WTC11 (cell line): Measurements from ENCODE around the gene LAMC1. TPM values are rescaled to one million over a fixed set of nuclear protein-coding genes. Genes with fewer than 3 reads are reported as not detected.

ENCODE experiments used
- ATAC-seq: fragments of 200-7000 bp; cut with Tn5 transposase; 2 replicates; pipeline ENCODE4 v1.10.0; 2021; ENCODE audit warnings: mild to moderate bottlenecking, moderate library complexity
- CTCF ChIA-PET: fragments of 300-600 bp; sonication (Branson Sonifier 250); formaldehyde crosslinking; loops from one replicate; lab custom pipeline; 2021; ENCODE audit warnings: antibody characterized with exemption; lab: Charles Lee
- POLR2A ChIA-PET: fragments of 350-600 bp; sonication (Branson Sonifier 250); formaldehyde crosslinking; loops from one replicate; lab custom pipeline; 2021; ENCODE audit warnings: antibody characterized with exemption; lab: Charles Lee
- DNase-seq: peaks from one replicate; pipeline ENCODE4 v3.0.0; 2021; ENCODE audit warnings: low spot score
- H3K27ac Mint-ChIP-seq: 2 replicates; pipeline ENCODE4 v1.8.0; 2021; ENCODE audit warnings: mixed read lengths
- H3K27me3 Mint-ChIP-seq: 2 replicates; pipeline ENCODE4 v1.8.0; 2021; ENCODE audit warnings: low read depth, mild to moderate bottlenecking, moderate library complexity, mixed read lengths
- H3K36me3 Mint-ChIP-seq: 2 replicates; pipeline ENCODE4 v1.8.0; 2021; ENCODE audit warnings: mixed read lengths
- H3K4me1 Mint-ChIP-seq: 2 replicates; pipeline ENCODE4 v1.8.0; 2022; ENCODE audit warnings: mixed read lengths
- H3K4me3 Mint-ChIP-seq: 2 replicates; pipeline ENCODE4 v1.8.0; 2021; ENCODE audit warnings: mild to moderate bottlenecking, moderate library complexity, mixed read lengths
- H3K9me3 Mint-ChIP-seq: 2 replicates; pipeline ENCODE4 v1.8.0; 2021; ENCODE audit warnings: mixed read lengths
- ATF1 ChIP-seq: sonication (generic); formaldehyde crosslinking; IDR thresholded peaks from 2 replicates; pipeline ENCODE4 v1.8.1; 2023; ENCODE audit warnings: mild to moderate bottlenecking, moderate library complexity, missing genetic modification reagents
- CREB1 ChIP-seq: sonication (generic); formaldehyde crosslinking; IDR thresholded peaks from 2 replicates; pipeline ENCODE4 v1.8.0; 2023; ENCODE audit warnings: mild to moderate bottlenecking, missing genetic modification reagents
- EMX1 ChIP-seq: fragments of 250-450 bp; sonication (Bioruptor Pico); IDR thresholded peaks from 2 replicates; pipeline ENCODE4 v1.8.0; 2021; ENCODE audit warnings: mild to moderate bottlenecking
- GTF2I ChIP-seq: fragments of 250-450 bp; sonication (Bioruptor Pico); conservative IDR thresholded peaks from 2 replicates; pipeline ENCODE4 v1.4.0; 2021; ENCODE audit warnings: mild to moderate bottlenecking
- JUN ChIP-seq: sonication (generic); formaldehyde crosslinking; IDR thresholded peaks from 2 replicates; pipeline ENCODE4 v1.8.0; 2023; ENCODE audit warnings: mild to moderate bottlenecking, missing genetic modification reagents
- MXD4 ChIP-seq: fragments of 250-450 bp; sonication (Bioruptor Pico); IDR thresholded peaks from 2 replicates; pipeline ENCODE4 v1.8.0; 2021; ENCODE audit warnings: mild to moderate bottlenecking, moderate library complexity, borderline replicate concordance
- NR1H2 ChIP-seq: sonication (generic); formaldehyde crosslinking; IDR thresholded peaks from 2 replicates; pipeline ENCODE4 v1.9.0; 2021; ENCODE audit warnings: mild to moderate bottlenecking, moderate library complexity, missing genetic modification reagents
- NR2C2 ChIP-seq: sonication (generic); formaldehyde crosslinking; IDR thresholded peaks from 2 replicates; pipeline ENCODE4 v1.8.0; 2022; ENCODE audit warnings: mild to moderate bottlenecking, missing genetic modification reagents
- SOX15 ChIP-seq: fragments of 250-450 bp; sonication (Bioruptor Pico); IDR thresholded peaks from 2 replicates; pipeline ENCODE4 v1.9.0; 2021; ENCODE audit warnings: mild to moderate bottlenecking
- TEAD1 ChIP-seq: sonication (generic); formaldehyde crosslinking; IDR thresholded peaks from 2 replicates; pipeline ENCODE4 v1.8.0; 2022; ENCODE audit warnings: mild to moderate bottlenecking, missing genetic modification reagents
- TEAD4 ChIP-seq: sonication (generic); formaldehyde crosslinking; IDR thresholded peaks from 2 replicates; pipeline ENCODE4 v1.8.0; 2022; ENCODE audit warnings: mild to moderate bottlenecking, missing genetic modification reagents
- TP53 ChIP-seq: sonication (generic); formaldehyde crosslinking; IDR thresholded peaks from 2 replicates; pipeline ENCODE4 v1.8.1; 2023; ENCODE audit warnings: mild to moderate bottlenecking, missing genetic modification reagents
- ZNF121 ChIP-seq: sonication (generic); formaldehyde crosslinking; IDR thresholded peaks from 2 replicates; pipeline ENCODE4 v1.8.0; 2023; ENCODE audit warnings: missing genetic modification reagents
- ZNF219 ChIP-seq: sonication (generic); formaldehyde crosslinking; IDR thresholded peaks from 2 replicates; pipeline ENCODE4 v1.8.0; 2023; ENCODE audit warnings: missing genetic modification reagents, mild to moderate bottlenecking, borderline replicate concordance
- total RNA-seq: library from RNA; stranded (reverse); gene quantifications from 3 replicates; pipeline ENCODE4 v1.2.3, GENCODE V29; 2021
- TF ChIP-seq, protein P1 (sequence below): sonication (generic); formaldehyde crosslinking; IDR thresholded peaks from 2 replicates; pipeline ENCODE4 v1.8.1; 2023; ENCODE audit warnings: mild to moderate bottlenecking, missing genetic modification reagents, moderate library complexity
- TF ChIP-seq, protein P2 (sequence below): sonication (generic); formaldehyde crosslinking; IDR thresholded peaks from 2 replicates; pipeline ENCODE4 v1.8.1; 2023; ENCODE audit warnings: mild to moderate bottlenecking, missing genetic modification reagents
- TF ChIP-seq, protein P3 (sequence below): sonication (generic); formaldehyde crosslinking; IDR thresholded peaks from 2 replicates; pipeline ENCODE4 v1.8.0; 2022; ENCODE audit warnings: mild to moderate bottlenecking, missing genetic modification reagents
- TF ChIP-seq, protein P4 (sequence below): sonication (generic); formaldehyde crosslinking; IDR thresholded peaks from 2 replicates; pipeline ENCODE4 v1.8.1; 2023; ENCODE audit warnings: mild to moderate bottlenecking, missing genetic modification reagents, moderate library complexity
- TF ChIP-seq, protein P5 (sequence below): fragments of 250-450 bp; sonication (Bioruptor Pico); IDR thresholded peaks from 2 replicates; pipeline ENCODE4 v1.8.0; 2021; ENCODE audit warnings: mild to moderate bottlenecking
- TF ChIP-seq, protein P6 (sequence below): sonication (generic); formaldehyde crosslinking; IDR thresholded peaks from 2 replicates; pipeline ENCODE4 v1.8.1; 2022; ENCODE audit warnings: low read depth, missing genetic modification reagents, borderline replicate concordance
- TF ChIP-seq, protein P7 (sequence below): fragments of 250-450 bp; sonication (Bioruptor Pico); IDR thresholded peaks from 2 replicates; pipeline ENCODE4 v1.9.0; 2021; ENCODE audit warnings: moderate library complexity, mild to moderate bottlenecking, inconsistent platforms, borderline replicate concordance
- TF ChIP-seq, protein P8 (sequence below): sonication (generic); formaldehyde crosslinking; conservative IDR thresholded peaks from 2 replicates; pipeline ENCODE4 v1.8.1; 2023; ENCODE audit warnings: mild to moderate bottlenecking, low read depth, missing genetic modification reagents, moderate library complexity

LAMC1 gene
- total RNA-seq, 1 experiment from 2014 or later: 162 TPM

DNA sequence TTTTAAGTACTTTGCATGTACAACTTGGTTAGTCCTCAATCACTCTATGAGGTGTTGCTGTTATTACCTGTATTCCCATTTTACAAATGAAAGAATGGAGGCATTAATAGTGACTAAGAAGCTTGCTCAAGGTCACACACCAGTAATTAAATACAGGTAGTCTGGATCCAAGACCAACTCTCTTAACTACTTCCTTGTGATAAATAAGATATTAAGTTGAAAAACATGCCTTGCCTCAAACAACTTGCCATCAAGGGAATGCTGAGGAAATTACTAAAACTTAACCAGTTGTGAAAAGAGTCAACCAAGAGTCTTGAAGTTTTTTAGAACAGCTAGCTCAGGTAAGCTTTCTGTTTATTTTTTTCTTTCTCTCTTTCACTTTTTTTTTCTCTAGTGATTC is 21.0 kb upstream of the LAMC1 start (continued):
- TF ChIP-seq, protein P1, sequence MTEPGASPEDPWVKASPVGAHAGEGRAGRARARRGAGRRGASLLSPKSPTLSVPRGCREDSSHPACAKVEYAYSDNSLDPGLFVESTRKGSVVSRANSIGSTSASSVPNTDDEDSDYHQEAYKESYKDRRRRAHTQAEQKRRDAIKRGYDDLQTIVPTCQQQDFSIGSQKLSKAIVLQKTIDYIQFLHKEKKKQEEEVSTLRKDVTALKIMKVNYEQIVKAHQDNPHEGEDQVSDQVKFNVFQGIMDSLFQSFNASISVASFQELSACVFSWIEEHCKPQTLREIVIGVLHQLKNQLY (CRISPR knock-in tag): no peak
- TF ChIP-seq CREB1 (no peak), NR2C2 (CRISPR knock-in tag) (no peak), ZNF121 (CRISPR knock-in tag) (no peak)
- TF ChIP-seq, protein P2, sequence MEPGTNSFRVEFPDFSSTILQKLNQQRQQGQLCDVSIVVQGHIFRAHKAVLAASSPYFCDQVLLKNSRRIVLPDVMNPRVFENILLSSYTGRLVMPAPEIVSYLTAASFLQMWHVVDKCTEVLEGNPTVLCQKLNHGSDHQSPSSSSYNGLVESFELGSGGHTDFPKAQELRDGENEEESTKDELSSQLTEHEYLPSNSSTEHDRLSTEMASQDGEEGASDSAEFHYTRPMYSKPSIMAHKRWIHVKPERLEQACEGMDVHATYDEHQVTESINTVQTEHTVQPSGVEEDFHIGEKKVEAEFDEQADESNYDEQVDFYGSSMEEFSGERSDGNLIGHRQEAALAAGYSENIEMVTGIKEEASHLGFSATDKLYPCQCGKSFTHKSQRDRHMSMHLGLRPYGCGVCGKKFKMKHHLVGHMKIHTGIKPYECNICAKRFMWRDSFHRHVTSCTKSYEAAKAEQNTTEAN (CRISPR knock-in tag): no peak
- TF ChIP-seq, protein P3, sequence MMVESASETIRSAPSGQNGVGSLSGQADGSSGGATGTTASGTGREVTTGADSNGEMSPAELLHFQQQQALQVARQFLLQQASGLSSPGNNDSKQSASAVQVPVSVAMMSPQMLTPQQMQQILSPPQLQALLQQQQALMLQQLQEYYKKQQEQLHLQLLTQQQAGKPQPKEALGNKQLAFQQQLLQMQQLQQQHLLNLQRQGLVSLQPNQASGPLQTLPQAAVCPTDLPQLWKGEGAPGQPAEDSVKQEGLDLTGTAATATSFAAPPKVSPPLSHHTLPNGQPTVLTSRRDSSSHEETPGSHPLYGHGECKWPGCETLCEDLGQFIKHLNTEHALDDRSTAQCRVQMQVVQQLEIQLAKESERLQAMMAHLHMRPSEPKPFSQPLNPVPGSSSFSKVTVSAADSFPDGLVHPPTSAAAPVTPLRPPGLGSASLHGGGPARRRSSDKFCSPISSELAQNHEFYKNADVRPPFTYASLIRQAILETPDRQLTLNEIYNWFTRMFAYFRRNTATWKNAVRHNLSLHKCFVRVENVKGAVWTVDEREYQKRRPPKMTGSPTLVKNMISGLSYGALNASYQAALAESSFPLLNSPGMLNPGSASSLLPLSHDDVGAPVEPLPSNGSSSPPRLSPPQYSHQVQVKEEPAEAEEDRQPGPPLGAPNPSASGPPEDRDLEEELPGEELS (CRISPR knock-in tag): no peak

DNA sequence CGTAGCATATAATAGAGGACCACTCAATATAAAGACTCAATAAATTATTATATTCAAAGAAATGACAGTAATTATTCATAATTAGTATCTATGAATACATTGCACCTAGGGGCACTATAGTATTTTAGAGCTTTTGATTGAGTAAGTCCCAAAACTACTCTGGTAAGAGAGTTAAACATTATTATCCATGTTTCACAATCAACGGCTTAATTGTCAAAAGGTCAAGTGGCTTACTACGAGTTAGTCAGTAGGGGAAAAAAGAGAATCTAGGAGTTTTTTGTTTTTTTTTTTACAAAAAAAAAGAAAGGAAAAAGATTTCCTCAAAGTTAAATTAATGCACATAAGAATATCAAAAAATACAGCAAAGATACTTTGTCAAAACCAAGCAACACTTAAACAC is 20.4 kb upstream of the LAMC1 start:
- ChIA-PET POLR2A (no interaction called here), CTCF (no interaction called here)
- Mint-ChIP-seq H3K27me3 (no peaks in the 10 kb centered on the region), H3K9me3 (peaks cover 8% of the 10 kb centered on the region), H3K4me1 (peaks cover 2% of the 10 kb centered on the region; the same call in 1 of the 2 replicates), H3K36me3 (no peaks in the 10 kb centered on the region), H3K27ac (no peak overlapping the region), H3K4me3 (no peak overlapping the region)
- DNase-seq (no peak), ATAC-seq (no peak)
- TF ChIP-seq SOX15 (no peak), JUN (CRISPR knock-in tag) (no peak), TEAD4 (no peak), TEAD1 (CRISPR knock-in tag) (no peak)
- TF ChIP-seq, protein P4, sequence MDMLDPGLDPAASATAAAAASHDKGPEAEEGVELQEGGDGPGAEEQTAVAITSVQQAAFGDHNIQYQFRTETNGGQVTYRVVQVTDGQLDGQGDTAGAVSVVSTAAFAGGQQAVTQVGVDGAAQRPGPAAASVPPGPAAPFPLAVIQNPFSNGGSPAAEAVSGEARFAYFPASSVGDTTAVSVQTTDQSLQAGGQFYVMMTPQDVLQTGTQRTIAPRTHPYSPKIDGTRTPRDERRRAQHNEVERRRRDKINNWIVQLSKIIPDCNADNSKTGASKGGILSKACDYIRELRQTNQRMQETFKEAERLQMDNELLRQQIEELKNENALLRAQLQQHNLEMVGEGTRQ (CRISPR knock-in tag): no peak
- TF ChIP-seq, protein P5, sequence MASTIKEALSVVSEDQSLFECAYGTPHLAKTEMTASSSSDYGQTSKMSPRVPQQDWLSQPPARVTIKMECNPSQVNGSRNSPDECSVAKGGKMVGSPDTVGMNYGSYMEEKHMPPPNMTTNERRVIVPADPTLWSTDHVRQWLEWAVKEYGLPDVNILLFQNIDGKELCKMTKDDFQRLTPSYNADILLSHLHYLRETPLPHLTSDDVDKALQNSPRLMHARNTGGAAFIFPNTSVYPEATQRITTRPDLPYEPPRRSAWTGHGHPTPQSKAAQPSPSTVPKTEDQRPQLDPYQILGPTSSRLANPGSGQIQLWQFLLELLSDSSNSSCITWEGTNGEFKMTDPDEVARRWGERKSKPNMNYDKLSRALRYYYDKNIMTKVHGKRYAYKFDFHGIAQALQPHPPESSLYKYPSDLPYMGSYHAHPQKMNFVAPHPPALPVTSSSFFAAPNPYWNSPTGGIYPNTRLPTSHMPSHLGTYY (CRISPR knock-in tag): no peak

DNA sequence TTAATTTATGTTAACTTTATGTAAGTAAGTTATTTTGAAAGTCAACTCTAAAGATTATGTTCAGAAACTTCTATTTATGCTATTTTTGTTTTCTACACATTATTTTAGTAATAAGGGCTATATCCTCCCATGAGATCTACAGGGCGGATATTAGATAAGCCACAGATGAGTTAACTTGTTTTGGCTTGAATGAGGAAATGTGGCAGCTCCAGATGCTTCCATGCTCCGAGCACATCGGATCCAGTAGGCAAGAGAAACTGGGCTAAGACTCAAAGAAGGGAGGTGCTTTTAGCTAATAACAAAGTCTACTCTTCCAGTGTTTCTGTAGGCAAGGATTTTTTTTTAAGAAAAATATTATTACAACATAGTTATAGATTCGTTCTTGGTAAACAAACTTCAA is 20.0 kb upstream of the LAMC1 start:
- Mint-ChIP-seq H3K27ac (no peak overlapping the region), H3K36me3 (no peaks in the 10 kb centered on the region), H3K9me3 (peaks cover 8% of the 10 kb centered on the region), H3K4me3 (no peak overlapping the region), H3K4me1 (peaks cover 2% of the 10 kb centered on the region; the same call in 1 of the 2 replicates), H3K27me3 (no peaks in the 10 kb centered on the region)
- no peak for ATAC-seq
- ChIA-PET CTCF (no interaction called here), POLR2A (no interaction called here)
- no peak for DNase-seq
- TF ChIP-seq EMX1 (no peak), TP53 (CRISPR knock-in tag) (no peak), ATF1 (no peak), GTF2I (CRISPR knock-in tag) (no peak), ZNF219 (CRISPR knock-in tag) (no peak), MXD4 (CRISPR knock-in tag) (no peak), NR2C2 (CRISPR knock-in tag) (no peak), NR1H2 (CRISPR knock-in tag) (no peak)
- TF ChIP-seq, protein P3 (CRISPR knock-in tag): no peak
- TF ChIP-seq, protein P6, sequence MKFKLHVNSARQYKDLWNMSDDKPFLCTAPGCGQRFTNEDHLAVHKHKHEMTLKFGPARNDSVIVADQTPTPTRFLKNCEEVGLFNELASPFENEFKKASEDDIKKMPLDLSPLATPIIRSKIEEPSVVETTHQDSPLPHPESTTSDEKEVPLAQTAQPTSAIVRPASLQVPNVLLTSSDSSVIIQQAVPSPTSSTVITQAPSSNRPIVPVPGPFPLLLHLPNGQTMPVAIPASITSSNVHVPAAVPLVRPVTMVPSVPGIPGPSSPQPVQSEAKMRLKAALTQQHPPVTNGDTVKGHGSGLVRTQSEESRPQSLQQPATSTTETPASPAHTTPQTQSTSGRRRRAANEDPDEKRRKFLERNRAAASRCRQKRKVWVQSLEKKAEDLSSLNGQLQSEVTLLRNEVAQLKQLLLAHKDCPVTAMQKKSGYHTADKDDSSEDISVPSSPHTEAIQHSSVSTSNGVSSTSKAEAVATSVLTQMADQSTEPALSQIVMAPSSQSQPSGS (CRISPR knock-in tag): no peak
- TF ChIP-seq, protein P7, sequence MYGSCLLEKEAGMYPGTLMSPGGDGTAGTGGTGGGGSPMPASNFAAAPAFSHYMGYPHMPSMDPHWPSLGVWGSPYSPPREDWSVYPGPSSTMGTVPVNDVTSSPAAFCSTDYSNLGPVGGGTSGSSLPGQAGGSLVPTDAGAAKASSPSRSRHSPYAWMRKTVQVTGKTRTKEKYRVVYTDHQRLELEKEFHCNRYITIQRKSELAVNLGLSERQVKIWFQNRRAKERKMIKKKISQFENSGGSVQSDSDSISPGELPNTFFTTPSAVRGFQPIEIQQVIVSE (CRISPR knock-in tag): no peak
- TF ChIP-seq, protein P8, sequence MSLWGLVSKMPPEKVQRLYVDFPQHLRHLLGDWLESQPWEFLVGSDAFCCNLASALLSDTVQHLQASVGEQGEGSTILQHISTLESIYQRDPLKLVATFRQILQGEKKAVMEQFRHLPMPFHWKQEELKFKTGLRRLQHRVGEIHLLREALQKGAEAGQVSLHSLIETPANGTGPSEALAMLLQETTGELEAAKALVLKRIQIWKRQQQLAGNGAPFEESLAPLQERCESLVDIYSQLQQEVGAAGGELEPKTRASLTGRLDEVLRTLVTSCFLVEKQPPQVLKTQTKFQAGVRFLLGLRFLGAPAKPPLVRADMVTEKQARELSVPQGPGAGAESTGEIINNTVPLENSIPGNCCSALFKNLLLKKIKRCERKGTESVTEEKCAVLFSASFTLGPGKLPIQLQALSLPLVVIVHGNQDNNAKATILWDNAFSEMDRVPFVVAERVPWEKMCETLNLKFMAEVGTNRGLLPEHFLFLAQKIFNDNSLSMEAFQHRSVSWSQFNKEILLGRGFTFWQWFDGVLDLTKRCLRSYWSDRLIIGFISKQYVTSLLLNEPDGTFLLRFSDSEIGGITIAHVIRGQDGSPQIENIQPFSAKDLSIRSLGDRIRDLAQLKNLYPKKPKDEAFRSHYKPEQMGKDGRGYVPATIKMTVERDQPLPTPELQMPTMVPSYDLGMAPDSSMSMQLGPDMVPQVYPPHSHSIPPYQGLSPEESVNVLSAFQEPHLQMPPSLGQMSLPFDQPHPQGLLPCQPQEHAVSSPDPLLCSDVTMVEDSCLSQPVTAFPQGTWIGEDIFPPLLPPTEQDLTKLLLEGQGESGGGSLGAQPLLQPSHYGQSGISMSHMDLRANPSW: no peak
